ENCODE data around the gene MRPL55. TPM values are rescaled to one million over a fixed set of nuclear protein-coding genes. Genes with fewer than 3 reads are reported as not detected.

Gene MRPL55
- polyA plus RNA-seq, 5 donors, result 30.3 to 54.2 (median 38.9) TPM

- peak; percentile 49 to 57 for DNase-seq
These were observed 49.3 kb downstream of the MRPL55 start for GRCh38 chr1:228059634-228060457.

- DNase-seq, result peak in 1 of 2 donors; percentile 24
These were observed 50.0 kb downstream of the MRPL55 start for GRCh38 chr1:228058949-228059633.

- no peak for DNase-seq
These were observed 50.7 kb downstream of the MRPL55 start for GRCh38 chr1:228058172-228058948.

Other genes starting within 250 kb of the MRPL55 start
- gene WNT9A, start 161.4 kb downstream of the MRPL55 start, polyA plus RNA-seq (ENCODE audit: insufficient read depth in 1 of 5, insufficient read length in 5 of 5, low replicate concordance in 1 of 5), result 1 to 10 TPM; 1.9 to 3.0 (median 2.4) TPM
- under 1 TPM in 2 of 5 donors, not detected in 3; 0.05 to 0.06 TPM for gene WNT3A, start 102.3 kb downstream of the MRPL55 start, polyA plus RNA-seq (ENCODE audit: insufficient read depth in 1 of 5, insufficient read length in 5 of 5, low replicate concordance in 1 of 5)
- 100 to 1,000 TPM; 258 to 388 (median 282) TPM for gene ARF1, start 26.6 kb downstream of the MRPL55 start, polyA plus RNA-seq (ENCODE audit: insufficient read depth in 1 of 5, insufficient read length in 5 of 5, low replicate concordance in 1 of 5)
- gene C1orf35, start 6.0 kb downstream of the MRPL55 start, polyA plus RNA-seq (ENCODE audit: insufficient read depth in 1 of 5, insufficient read length in 5 of 5, low replicate concordance in 1 of 5), result 10 to 100 TPM; 12.1 to 22.0 (median 16.6) TPM
- 100 to 1,000 TPM; 106 to 235 (median 128) TPM for gene GUK1, start 31.0 kb upstream of the MRPL55 start, polyA plus RNA-seq (ENCODE audit: insufficient read depth in 1 of 5, insufficient read length in 5 of 5, low replicate concordance in 1 of 5)
- 1 to 10 TPM; 2.1 to 4.4 (median 2.6) TPM for gene GJC2, start 40.6 kb upstream of the MRPL55 start, polyA plus RNA-seq (ENCODE audit: insufficient read depth in 1 of 5, insufficient read length in 5 of 5, low replicate concordance in 1 of 5)
- 1 to 10 TPM; 4.5 to 8.4 (median 5.7) TPM for gene IBA57, start 56.5 kb upstream of the MRPL55 start, polyA plus RNA-seq (ENCODE audit: insufficient read depth in 1 of 5, insufficient read length in 5 of 5, low replicate concordance in 1 of 5)
- 10 to 100 TPM; 36.0 to 66.4 (median 48.8) TPM for gene OBSCN, start 98.7 kb upstream of the MRPL55 start, polyA plus RNA-seq (ENCODE audit: insufficient read depth in 1 of 5, insufficient read length in 5 of 5, low replicate concordance in 1 of 5)